Karpas-422 (cell line): ENCODE measurements around the gene ZNF487. TPM values are rescaled to one million over a fixed set of nuclear protein-coding genes. Genes with fewer than 3 reads are reported as not detected.
"Not testable (repeated sequence)": the region's sequence is repeated elsewhere in the genome, so short reads cannot be mapped to it uniquely, and the experiment has no call there.

Source experiments
- DNase-seq: peaks from one replicate; pipeline ENCODE4 v3.0.0-alpha.2; 2015
- H2AFZ ChIP-seq: fragments of 200-600 bp; sonication (generic); 2 replicates; pipeline ENCODE4 v1.6.1; 2014; ENCODE audit warnings: antibody characterized with exemption, low read length, mixed read lengths
- H3K27ac ChIP-seq: fragments of 200-600 bp; sonication (generic); 2 replicates; pipeline ENCODE4 v1.5.1; 2014; ENCODE audit warnings: mild to moderate bottlenecking, low read length, moderate library complexity
- H3K27me3 ChIP-seq: fragments of 200-600 bp; sonication (generic); 2 replicates; pipeline ENCODE4 v1.6.1; 2014; ENCODE audit warnings: low read length, mixed read lengths
- H3K36me3 ChIP-seq: fragments of 200-600 bp; sonication (generic); 2 replicates; pipeline ENCODE4 v1.6.1; 2014; ENCODE audit warnings: low read length, mixed read lengths; ENCODE audit not compliant: insufficient read depth
- H3K4me1 ChIP-seq: fragments of 200-600 bp; sonication (generic); 2 replicates; pipeline ENCODE4 v1.6.1; 2014; ENCODE audit warnings: mild to moderate bottlenecking, low read length, mixed read lengths
- H3K4me2 ChIP-seq: fragments of 200-600 bp; sonication (generic); 2 replicates; pipeline ENCODE4 v1.6.1; 2014; ENCODE audit warnings: low read length, low read depth, mild to moderate bottlenecking; ENCODE audit not compliant: poor library complexity, severe bottlenecking
- H3K4me3 ChIP-seq: fragments of 200-600 bp; sonication (generic); 2 replicates; pipeline ENCODE4 v1.5.1; 2014; ENCODE audit warnings: mild to moderate bottlenecking, antibody characterized with exemption, low read length, mixed read lengths
- H3K79me2 ChIP-seq: fragments of 200-600 bp; sonication (generic); 2 replicates; pipeline ENCODE4 v1.6.1; 2014; ENCODE audit warnings: mild to moderate bottlenecking, low read length, mixed read lengths
- H3K9ac ChIP-seq: fragments of 200-600 bp; sonication (generic); 2 replicates; pipeline ENCODE4 v1.6.0; 2014; ENCODE audit warnings: low read length
- H3K9me2 ChIP-seq: fragments of 200-600 bp; sonication (generic), shearing (Covaris generic); replicated peaks from 2 replicates; pipeline ENCODE4 v1.6.0; 2014; ENCODE audit warnings: mild to moderate bottlenecking, low read length, moderate library complexity; ENCODE audit not compliant: insufficient read depth
- H3K9me3 ChIP-seq: fragments of 300-700, 200-600 bp; sonication (generic); 2 replicates; pipeline ENCODE4 v1.6.1; 2014; ENCODE audit warnings: low read length, mixed read lengths
- H4K20me1 ChIP-seq: fragments of 200-600 bp; sonication (generic); 2 replicates; pipeline ENCODE4 v1.6.1; 2014; ENCODE audit warnings: mild to moderate bottlenecking, antibody characterized with exemption, low read length, low read depth; ENCODE audit not compliant: insufficient read depth
- total RNA-seq: library from RNA; depleted of rRNA; stranded (reverse); fragments of >200 nt; shearing (Covaris generic); gene quantifications from 2 replicates; pipeline ENCODE4 v1.2.3, GENCODE V29; 2014; ENCODE audit warnings: low replicate concordance

ZNF487 gene
- total RNA-seq, 1 experiment from 2014 or later, result 11.5 TPM

GRCh38 chr10:43419997-43420368 lies 16.9 kb upstream of the ZNF487 start:
- H3K4me1 ChIP-seq, result peaks cover 33% of the 10 kb centered on the region

GRCh38 chr10:43420369-43421200 lies 16.3 kb upstream of the ZNF487 start:
- Histone ChIP-seq H3K9me3 (no peaks in the 10 kb centered on the region), H3K4me3 (peak overlapping the region; percentile 76), H2AFZ (peak overlapping the region; percentile 83), H3K4me1 (peaks cover 33% of the 10 kb centered on the region), H3K27me3 (no peaks in the 10 kb centered on the region), H3K9ac (peak overlapping the region; percentile 81), H3K36me3 (no peaks in the 10 kb centered on the region), H3K4me2 (peak overlapping the region; percentile 97), H3K9me2 (no peaks in the 10 kb centered on the region), H4K20me1 (no peaks in the 10 kb centered on the region), H3K27ac (peak overlapping the region; percentile 92), H3K79me2 (no peaks in the 10 kb centered on the region)
- peak; percentile 95 for DNase-seq

More at GRCh38 chr10:43419997-43420368, 16.9 kb upstream of the ZNF487 start:
- Histone ChIP-seq H3K4me3 (peak overlapping the region; percentile 76), H4K20me1 (no peaks in the 10 kb centered on the region), H3K9ac (peak overlapping the region; percentile 81), H3K9me3 (no peaks in the 10 kb centered on the region), H3K27ac (peak overlapping the region; percentile 92), H3K36me3 (no peaks in the 10 kb centered on the region), H3K27me3 (no peaks in the 10 kb centered on the region), H2AFZ (no peak overlapping the region), H3K79me2 (no peaks in the 10 kb centered on the region), H3K9me2 (no peaks in the 10 kb centered on the region), H3K4me2 (peak overlapping the region; percentile 97)
- no peak for DNase-seq

- Histone ChIP-seq H3K9me3 (no peaks in the 10 kb centered on the region), H3K4me3 (peak overlapping the region; percentile 76), H3K27ac (peak overlapping the region; percentile 92), H2AFZ (peak overlapping the region; percentile 83), H3K4me1 (peaks cover 33% of the 10 kb centered on the region), H4K20me1 (no peaks in the 10 kb centered on the region), H3K79me2 (no peaks in the 10 kb centered on the region), H3K4me2 (peak overlapping the region; percentile 97), H3K36me3 (no peaks in the 10 kb centered on the region), H3K9me2 (no peaks in the 10 kb centered on the region), H3K27me3 (no peaks in the 10 kb centered on the region), H3K9ac (peak overlapping the region; percentile 81)
- no peak for DNase-seq
These were observed 15.8 kb upstream of the ZNF487 start for GRCh38 chr10:43421201-43421507.

- Histone ChIP-seq H3K27ac (peak overlapping the region; percentile 92), H4K20me1 (no peaks in the 10 kb centered on the region), H2AFZ (no peak overlapping the region), H3K79me2 (no peaks in the 10 kb centered on the region), H3K4me2 (peak overlapping the region; percentile 97), H3K4me3 (peak overlapping the region; percentile 76), H3K4me1 (peaks cover 33% of the 10 kb centered on the region), H3K9me2 (no peaks in the 10 kb centered on the region), H3K9me3 (no peaks in the 10 kb centered on the region), H3K36me3 (no peaks in the 10 kb centered on the region), H3K9ac (peak overlapping the region; percentile 81), H3K27me3 (no peaks in the 10 kb centered on the region)
- peak; percentile 61 for DNase-seq
These were observed 15.4 kb upstream of the ZNF487 start for GRCh38 chr10:43421519-43421918.

- H3K27me3 ChIP-seq, H3K27ac ChIP-seq, H4K20me1 ChIP-seq, DNase-seq, H2AFZ ChIP-seq, H3K79me2 ChIP-seq, H3K9me2 ChIP-seq, H3K36me3 ChIP-seq, H3K9me3 ChIP-seq: not testable (repeated sequence)
- Histone ChIP-seq H3K4me3 (peak overlapping the region; percentile 76; the same call in 1 of the 2 replicates), H3K9ac (peak overlapping the region; percentile 81), H3K4me2 (peak overlapping the region; percentile 97), H3K4me1 (peaks cover 33% of the 10 kb centered on the region)
These were observed 15.0 kb upstream of the ZNF487 start for GRCh38 chr10:43421944-43422343.

- no peak overlapping the region for H2AFZ ChIP-seq
- no peak overlapping the region for H3K27ac ChIP-seq
- H3K79me2 ChIP-seq, result no peaks in the 10 kb centered on the region
- no peak overlapping the region for H3K9ac ChIP-seq
- H3K27me3 ChIP-seq, result no peaks in the 10 kb centered on the region
- H3K4me2 ChIP-seq, result no peak overlapping the region
- H3K9me2 ChIP-seq, result no peaks in the 10 kb centered on the region
- no peaks in the 10 kb centered on the region for H3K9me3 ChIP-seq
- H4K20me1 ChIP-seq, result no peaks in the 10 kb centered on the region
- no peak overlapping the region for H3K4me3 ChIP-seq
- H3K4me1 ChIP-seq, result peaks cover 21% of the 10 kb centered on the region
- no peaks in the 10 kb centered on the region for H3K36me3 ChIP-seq
- no peak for DNase-seq
These were observed 12.5 kb upstream of the ZNF487 start for GRCh38 chr10:43424416-43424815.

- not testable (repeated sequence) for H3K4me3 ChIP-seq, H3K27ac ChIP-seq, H3K9me2 ChIP-seq, H3K36me3 ChIP-seq, H3K4me2 ChIP-seq, H3K27me3 ChIP-seq, H3K9me3 ChIP-seq, H2AFZ ChIP-seq, H3K79me2 ChIP-seq, H4K20me1 ChIP-seq, DNase-seq, H3K9ac ChIP-seq, H3K4me1 ChIP-seq
These were observed 10.4 kb upstream of the ZNF487 start for GRCh38 chr10:43426476-43426875.

- Histone ChIP-seq H3K9me3 (no peaks in the 10 kb centered on the region), H3K36me3 (no peaks in the 10 kb centered on the region), H2AFZ (no peak overlapping the region), H4K20me1 (no peaks in the 10 kb centered on the region), H3K27me3 (no peaks in the 10 kb centered on the region), H3K9ac (no peak overlapping the region), H3K79me2 (no peaks in the 10 kb centered on the region), H3K4me3 (no peak overlapping the region), H3K4me2 (no peak overlapping the region), H3K9me2 (no peaks in the 10 kb centered on the region), H3K4me1 (no peaks in the 10 kb centered on the region), H3K27ac (no peak overlapping the region)
- no peak for DNase-seq
These were observed 9.6 kb upstream of the ZNF487 start for GRCh38 chr10:43427166-43427825.
